Measurements from ENCODE around the gene RBMS2.
"Not testable (repeated sequence)": the region's sequence is repeated elsewhere in the genome, so short reads cannot be mapped to it uniquely, and the experiment has no call there.

The RBMS2 gene

DNA sequence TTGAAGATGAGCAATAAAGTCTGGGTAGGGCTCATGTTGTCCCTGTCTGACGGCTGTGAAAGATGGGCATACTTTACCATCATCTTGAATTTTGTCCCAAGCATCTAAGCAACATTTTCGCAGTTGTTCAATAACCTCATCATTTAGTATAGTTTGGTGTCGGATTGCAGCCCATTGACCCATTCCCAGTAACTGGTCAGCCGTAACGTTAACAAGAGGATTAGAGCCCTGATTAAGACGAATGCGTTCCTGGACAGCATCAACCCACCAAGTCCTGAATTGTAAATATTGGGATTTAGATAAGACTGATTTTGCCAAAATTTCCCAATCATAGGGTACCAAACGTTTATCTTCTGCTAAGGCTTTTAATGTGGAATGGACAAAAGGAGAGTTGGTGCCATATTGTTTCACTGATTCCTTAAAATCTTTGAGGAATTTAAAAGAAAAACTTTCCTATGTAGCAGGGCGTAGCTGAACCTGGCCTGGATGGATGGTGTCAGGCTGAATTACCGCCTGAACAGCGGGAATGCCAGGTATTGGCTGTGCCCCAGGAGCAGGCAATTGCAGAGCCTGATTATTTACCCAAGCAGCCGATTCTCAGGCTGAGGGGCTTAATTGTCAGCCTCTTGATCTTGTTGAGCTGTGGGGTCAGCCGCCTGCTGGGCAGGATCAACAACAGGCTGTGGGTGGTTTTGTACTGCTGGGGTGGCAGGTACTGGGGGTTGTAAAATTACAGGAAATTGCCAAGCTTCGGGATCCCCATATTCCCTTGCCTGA lies 23.3 kb upstream of the RBMS2 start:
- DNase-seq (ENCODE audit: low read depth in 1 of 2, low spot score in 1 of 2); in situ Hi-C loops (cut with HindIII; ENCODE audit: low pct_unique_long_range_greater_than_20kb, low sequenced_read_pairs): not testable (repeated sequence)

DNA sequence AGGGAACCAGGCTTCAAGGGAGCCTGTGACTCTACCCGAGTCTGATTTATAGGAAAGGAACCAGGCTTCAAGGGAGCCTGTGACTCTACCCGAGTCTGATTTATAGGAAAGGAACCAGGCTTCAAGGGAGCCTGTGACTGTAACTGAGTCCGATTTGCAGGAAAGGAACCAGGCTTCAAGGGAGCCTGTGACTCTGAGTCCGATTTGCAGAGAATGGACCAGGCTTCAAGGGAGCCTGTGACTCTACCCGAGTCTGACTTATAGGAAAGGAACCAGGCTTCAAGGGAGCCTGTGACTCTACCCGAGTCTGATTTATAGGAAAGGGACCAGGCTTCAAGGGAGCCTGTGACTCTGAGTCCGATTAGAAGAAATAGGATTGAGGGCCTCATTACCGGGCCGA lies 22.2 kb upstream of the RBMS2 start:
- in situ Hi-C loops (cut with HindIII; ENCODE audit: low pct_unique_long_range_greater_than_20kb, low sequenced_read_pairs); DNase-seq (ENCODE audit: low read depth in 1 of 2, low spot score in 1 of 2): not testable (repeated sequence)

DNA sequence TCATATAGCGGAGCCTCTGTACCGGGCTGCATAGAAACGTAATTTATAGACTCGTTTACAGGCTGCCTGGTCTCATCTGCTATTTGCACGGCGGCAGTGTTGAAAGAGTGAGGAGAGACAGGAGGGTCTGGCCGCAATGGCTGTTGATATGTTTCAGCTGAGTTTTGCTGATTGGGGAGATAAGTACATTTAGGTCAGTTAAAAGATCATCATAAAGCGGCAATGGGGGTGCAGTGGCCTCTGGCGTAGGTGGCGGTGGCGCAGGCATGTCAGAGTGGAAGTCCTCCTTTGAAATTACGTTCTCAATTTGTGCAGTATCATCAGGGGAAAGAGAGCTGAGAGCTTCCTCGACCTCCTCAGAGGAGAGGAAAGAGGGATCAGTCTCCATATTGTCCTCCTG lies 21.7 kb upstream of the RBMS2 start:
- DNase-seq (ENCODE audit: low read depth in 1 of 2, low spot score in 1 of 2); in situ Hi-C loops (cut with HindIII; ENCODE audit: low pct_unique_long_range_greater_than_20kb, low sequenced_read_pairs): not testable (repeated sequence)

DNA sequence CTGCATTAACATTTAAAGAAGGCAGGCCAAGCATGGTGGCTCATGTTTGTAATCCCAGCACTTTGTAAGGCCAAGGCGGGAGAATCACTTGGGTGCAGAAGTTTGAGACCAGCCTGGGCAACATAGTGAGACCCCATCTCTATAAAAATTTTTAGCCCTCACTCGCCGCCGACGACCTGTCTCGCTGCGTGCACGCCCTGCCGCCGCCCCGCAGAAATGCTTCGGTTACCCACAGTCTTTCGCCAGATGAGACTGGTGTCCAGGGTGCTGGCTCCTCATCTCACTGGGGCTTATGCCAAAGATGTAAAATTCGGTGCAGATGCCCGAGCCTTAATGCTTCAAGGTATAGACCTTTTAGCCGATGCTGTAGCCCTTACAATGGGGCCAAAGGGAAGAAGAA lies 10.8 kb upstream of the RBMS2 start:
- TF ChIP-seq JUND (IDR thresholded peaks at IDR 0.05; ENCODE audit: low read depth): no peak
- in situ Hi-C loops (cut with HindIII; ENCODE audit: low pct_unique_long_range_greater_than_20kb, low sequenced_read_pairs): no loop called here
- no peak for DNase-seq (ENCODE audit: low read depth in 1 of 2, low spot score in 1 of 2)

DNA sequence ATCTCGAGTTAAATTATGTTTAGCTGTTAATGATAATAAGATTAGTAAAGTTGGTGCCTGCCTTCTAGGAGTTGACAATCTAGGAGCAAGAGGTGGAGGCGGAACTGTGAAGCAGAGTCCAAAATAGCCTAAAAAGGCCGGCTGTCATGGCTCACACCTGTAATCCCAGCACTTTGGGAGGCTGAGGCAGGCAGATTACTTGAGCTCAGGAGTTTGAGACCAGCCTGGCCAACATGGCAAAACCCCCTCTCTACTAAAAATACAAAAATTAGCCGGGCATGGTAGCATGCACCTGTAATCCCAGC lies 7.7 kb upstream of the RBMS2 start:
- DNase-seq (ENCODE audit: low read depth in 1 of 2, low spot score in 1 of 2); in situ Hi-C loops (cut with HindIII; ENCODE audit: low pct_unique_long_range_greater_than_20kb, low sequenced_read_pairs): not testable (repeated sequence)

DNA sequence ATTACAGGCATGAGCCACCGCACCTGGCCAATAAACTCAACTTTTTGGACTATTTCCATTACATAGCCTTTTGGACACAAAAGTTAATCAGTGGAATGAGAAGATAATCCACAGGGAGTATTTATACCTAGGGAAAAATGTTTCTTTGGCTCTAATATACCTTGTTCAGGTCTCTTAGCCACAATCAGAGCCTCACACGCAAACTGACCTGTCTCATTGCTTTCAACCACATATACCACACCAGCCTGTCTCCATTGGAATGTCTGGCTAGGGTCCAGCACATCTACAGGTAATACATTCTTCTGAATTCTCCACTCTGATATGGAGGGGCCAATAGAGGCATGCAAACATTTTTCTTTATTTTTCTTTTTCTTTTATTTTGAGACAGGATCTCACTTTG lies 3.8 kb upstream of the RBMS2 start:
- TF ChIP-seq JUND (IDR thresholded peaks at IDR 0.05; ENCODE audit: low read depth): no peak
- in situ Hi-C loops (cut with HindIII; ENCODE audit: low pct_unique_long_range_greater_than_20kb, low sequenced_read_pairs): no loop called here
- DNase-seq (ENCODE audit: low read depth in 1 of 2, low spot score in 1 of 2): peak in 1 of 2 experiments; percentile 76

DNA sequence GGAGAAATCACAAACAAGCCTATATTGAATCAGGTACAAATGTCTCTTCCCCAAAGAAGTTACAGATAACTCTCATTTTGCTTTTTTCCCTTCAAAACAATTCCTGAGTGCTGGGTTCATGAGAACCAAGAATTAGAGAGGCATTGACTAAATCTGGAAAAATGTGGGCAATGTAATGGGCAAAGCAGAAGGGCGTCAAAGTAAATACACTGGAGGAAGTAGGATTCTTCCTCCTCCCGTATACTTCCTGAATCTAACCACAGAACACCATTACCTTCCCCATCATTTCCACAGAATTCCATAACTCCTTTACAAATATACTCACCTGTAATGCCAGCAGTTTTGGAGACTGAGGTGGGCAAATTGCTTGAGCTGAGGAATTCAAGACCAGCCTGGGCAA lies 3.0 kb upstream of the RBMS2 start:
- in situ Hi-C loops (cut with HindIII; ENCODE audit: low pct_unique_long_range_greater_than_20kb, low sequenced_read_pairs): no loop called here
- TF ChIP-seq JUND (IDR thresholded peaks at IDR 0.05; ENCODE audit: low read depth): no peak
- peak in 1 of 2 experiments; percentile 41 for DNase-seq (ENCODE audit: low read depth in 1 of 2, low spot score in 1 of 2)

DNA sequence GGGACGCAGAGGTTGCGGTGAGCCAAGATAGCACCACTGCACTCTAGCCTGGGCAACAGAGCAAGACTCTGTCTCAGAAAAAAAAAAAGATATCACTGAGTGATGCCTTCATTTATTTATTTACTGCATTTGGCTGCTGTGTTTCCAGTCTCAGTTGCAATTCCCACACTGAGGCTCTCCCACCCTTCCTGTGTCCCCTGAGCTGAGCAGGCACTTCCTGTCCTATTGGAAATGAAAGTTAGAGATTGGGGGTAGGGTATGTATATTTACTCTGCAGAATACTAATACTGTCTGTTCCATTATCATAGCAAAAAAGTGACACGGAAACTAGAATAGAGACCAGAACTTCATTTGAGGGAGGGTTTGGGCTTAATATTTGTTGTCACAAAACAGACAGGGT lies 1.6 kb upstream of the RBMS2 start:
- in situ Hi-C loops (cut with HindIII; ENCODE audit: low pct_unique_long_range_greater_than_20kb, low sequenced_read_pairs): no loop called here
- DNase-seq (ENCODE audit: low read depth in 1 of 2, low spot score in 1 of 2): no peak
- TF ChIP-seq JUND (IDR thresholded peaks at IDR 0.05; ENCODE audit: low read depth): no peak

DNA sequence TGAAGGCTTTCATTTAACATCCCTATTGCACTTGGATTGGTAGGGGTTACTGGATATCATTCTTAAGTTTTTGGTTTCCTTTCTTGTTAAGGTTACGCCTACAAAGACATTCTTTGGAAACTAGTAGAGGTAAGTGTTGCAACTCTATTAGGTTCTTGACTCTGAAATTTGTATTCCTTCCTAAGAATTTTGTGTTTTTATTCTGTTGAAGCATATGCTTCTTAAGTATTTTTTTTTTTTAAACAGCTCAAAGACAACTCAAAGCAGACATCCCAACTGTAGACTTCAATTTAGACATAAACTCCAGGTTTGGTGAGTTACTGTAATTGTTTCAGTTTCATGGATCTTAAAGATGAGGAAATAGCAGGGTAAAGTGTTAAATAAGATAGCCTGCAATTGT lies 1.1 kb upstream of the RBMS2 start:
- TF ChIP-seq JUND (IDR thresholded peaks at IDR 0.05; ENCODE audit: low read depth): no peak
- no peak for DNase-seq (ENCODE audit: low read depth in 1 of 2, low spot score in 1 of 2)
- in situ Hi-C loops (cut with HindIII; ENCODE audit: low pct_unique_long_range_greater_than_20kb, low sequenced_read_pairs): no loop called here

DNA sequence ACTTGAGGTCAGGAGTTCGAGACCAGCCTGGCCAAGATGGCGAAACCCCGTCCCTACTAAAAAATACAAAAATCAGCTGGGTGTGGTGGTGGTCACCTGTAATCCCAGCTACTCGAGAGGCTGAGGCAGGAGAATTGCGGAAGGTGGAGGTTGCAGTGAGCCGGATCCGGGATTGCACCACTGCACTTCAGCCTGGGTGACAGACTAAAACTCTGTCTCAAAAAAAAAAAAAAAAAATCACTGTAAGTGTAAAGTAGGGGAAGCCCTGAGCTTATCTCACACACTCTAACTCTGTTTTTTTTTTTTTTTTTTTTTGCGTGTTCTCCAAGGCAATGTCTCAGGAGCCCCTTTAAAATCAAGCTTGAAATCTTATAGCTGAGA lies 421 bp upstream of the RBMS2 start:
- in situ Hi-C loops (cut with HindIII; ENCODE audit: low pct_unique_long_range_greater_than_20kb, low sequenced_read_pairs): no loop called here
- no peak for DNase-seq (ENCODE audit: low read depth in 1 of 2, low spot score in 1 of 2)
- TF ChIP-seq JUND (IDR thresholded peaks at IDR 0.05; ENCODE audit: low read depth): no peak

DNA sequence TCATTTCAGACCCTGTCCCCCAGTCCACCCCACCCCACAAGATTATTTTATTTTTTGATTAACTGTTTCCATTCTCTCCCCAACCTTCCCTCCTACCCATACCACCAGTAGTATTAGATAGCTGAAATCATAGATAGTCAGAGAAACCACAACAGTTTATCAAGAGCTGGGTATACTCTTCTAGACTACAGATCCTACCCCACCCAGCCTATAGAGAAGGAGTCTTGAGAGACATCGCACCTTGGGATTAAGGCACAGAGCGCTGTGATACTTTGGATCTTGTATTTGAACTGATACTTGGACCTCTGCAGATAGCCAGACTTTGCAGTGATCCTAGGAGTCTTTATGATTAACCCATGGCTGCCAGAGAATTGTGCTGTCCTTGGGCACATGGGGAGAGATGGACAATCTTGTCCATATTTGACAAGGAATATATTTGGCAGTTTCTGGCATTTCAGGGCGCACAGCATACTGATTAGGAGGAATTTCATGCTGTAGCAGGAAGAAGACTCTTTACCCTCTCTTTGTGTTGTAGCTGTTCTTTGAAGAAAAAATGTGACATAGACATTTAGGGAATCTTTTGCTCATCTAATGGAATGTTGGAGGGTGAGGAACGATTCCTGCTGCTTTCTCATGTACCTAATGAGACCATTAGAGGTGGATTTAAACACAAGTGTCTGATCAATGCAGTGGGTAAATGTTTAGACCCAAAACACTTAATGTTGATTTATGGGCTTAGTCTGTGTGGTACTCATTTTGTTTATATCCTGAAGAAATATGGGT lies 982 bp downstream of the RBMS2 start:
- TF ChIP-seq JUND (IDR thresholded peaks at IDR 0.05; ENCODE audit: low read depth): no peak
- in situ Hi-C loops (cut with HindIII; ENCODE audit: low pct_unique_long_range_greater_than_20kb, low sequenced_read_pairs): no loop called here
- no peak for DNase-seq (ENCODE audit: low read depth in 1 of 2, low spot score in 1 of 2)

DNA sequence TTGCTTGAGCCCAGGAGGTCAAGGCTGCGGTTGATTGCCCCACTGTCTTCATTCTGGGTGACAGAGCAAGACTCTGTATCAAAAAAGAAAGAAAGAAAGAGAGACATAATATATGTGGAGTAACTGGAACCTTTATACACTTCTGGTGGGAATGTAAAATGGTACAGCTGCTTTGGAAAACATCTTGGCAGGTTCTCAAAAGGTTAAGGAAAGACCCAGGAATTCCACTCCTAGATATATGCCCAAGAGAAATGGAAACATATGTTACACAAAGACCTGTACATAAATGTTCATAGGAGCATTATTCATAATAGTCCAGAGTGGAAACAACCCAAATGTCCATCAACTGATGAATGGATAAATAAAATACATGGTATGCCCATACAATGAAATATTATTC lies 7.2 kb downstream of the RBMS2 start:
- no peak for DNase-seq (ENCODE audit: low read depth in 1 of 2, low spot score in 1 of 2)
- in situ Hi-C loops (cut with HindIII; ENCODE audit: low pct_unique_long_range_greater_than_20kb, low sequenced_read_pairs): no loop called here
- no peak for TF ChIP-seq JUND (IDR thresholded peaks at IDR 0.05; ENCODE audit: low read depth)

DNA sequence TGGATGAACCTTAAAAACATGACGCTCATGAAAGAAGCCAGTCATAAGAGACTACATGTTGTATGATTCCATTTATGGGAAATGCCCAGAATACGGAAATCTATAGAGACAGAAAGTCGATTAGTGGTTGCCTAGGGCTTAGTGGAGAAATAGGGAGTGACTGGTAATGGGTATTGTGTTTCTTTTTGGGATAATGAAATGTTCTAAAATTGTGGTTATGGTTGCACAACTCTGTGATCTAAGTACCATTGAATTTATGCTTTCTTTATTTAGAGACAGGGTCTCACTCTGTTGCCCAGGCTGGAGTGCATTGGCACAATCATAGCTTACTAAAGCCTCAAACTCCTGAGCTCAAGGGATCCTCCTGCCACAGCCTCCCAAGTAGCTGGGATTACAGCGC lies 8.0 kb downstream of the RBMS2 start:
- in situ Hi-C loops (cut with HindIII; ENCODE audit: low pct_unique_long_range_greater_than_20kb, low sequenced_read_pairs): no loop called here
- no peak for TF ChIP-seq JUND (IDR thresholded peaks at IDR 0.05; ENCODE audit: low read depth)
- DNase-seq (ENCODE audit: low read depth in 1 of 2, low spot score in 1 of 2): no peak
